ENCODE results near the gene XYLT1.

XYLT1 gene

DNA sequence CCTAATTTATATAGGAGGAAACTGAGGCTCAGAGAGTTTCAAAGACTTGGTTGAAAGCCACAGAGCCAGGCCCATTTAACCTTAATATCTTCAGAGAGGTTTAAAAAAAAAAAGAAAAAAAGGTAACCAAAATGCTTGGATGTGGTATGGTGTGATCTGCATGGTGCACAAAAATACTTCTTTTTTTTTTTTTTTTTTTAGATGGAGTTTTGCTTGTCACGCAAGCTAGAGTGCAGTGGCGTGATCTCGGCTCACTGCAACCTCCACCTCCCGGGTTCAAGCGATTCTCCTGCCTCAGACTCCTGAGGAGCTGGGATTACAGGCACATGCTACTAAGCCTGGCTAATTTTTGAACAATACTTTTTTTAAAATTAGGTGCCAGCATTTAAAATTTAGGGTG lies 101.8 kb downstream of the XYLT1 start:
- no peak for TF ChIP-seq POLR2A (IDR thresholded peaks at IDR 0.05; ENCODE audit: low read depth, low read length)
- DNase-seq (ENCODE audit: insufficient read length, low spot score) (no peak), FAIRE-seq (no peak)

DNA sequence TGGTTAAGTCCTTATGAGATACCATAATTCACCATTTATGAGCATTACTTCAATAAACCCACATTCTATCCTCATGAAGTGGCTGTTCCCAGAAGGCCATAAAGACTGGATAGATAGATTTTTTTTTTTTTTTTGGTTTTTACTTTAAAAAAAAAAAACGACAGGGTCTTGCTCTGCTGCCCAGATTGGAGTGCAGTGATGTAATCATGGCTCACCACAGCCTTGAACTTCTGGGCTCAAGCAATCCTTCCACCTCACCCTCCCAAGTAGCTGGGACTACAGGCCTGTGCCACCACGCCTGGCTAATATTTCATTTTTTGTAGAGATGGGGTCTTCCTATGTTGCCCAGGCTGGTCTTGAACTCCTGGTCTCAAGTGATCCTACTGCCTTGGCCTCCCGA lies 102.3 kb downstream of the XYLT1 start:
- TF ChIP-seq POLR2A (IDR thresholded peaks at IDR 0.05; ENCODE audit: low read depth, low read length), result no peak
- DNase-seq (ENCODE audit: insufficient read length, low spot score) (no peak), FAIRE-seq (no peak)

DNA sequence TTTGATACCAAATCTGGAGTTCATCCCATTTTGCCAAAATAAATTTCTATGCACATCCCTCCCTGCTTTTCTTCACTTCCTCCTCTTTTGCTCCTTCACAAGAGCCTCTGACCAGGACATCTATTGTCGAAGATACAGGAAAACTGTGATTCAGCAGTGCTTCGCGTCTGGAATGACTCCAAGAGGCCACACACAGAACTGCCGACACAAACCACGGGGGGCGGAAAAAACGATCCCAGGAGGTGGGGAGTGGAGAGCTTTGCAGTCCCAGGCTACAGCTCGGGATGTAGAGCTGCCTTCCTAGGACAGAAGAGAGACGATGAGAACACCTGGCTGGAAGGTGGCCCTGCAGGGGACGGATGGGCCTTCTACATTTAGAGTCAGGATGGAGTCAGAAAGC lies 102.8 kb downstream of the XYLT1 start:
- DNase-seq (ENCODE audit: insufficient read length, low spot score) (no peak), FAIRE-seq (no peak)
- no peak for TF ChIP-seq POLR2A (IDR thresholded peaks at IDR 0.05; ENCODE audit: low read depth, low read length)

DNA sequence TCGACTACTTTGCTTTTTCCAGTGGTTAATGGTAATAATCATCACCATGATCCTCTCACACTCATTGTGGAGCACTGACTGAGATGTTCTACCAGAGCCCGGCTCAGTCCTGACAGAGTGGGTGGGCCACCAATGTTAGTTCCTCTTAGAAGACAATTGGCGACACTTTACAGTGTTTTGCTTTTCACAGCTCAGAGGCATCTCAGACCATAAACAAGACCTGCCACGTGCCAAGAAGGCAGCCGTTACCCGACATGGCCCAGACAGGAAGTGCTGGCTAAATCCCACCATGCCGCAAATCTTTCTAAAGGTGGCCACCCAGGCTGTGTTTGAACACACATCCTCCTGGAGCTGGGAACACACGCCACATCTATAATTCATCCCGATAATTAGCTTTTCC lies 103.7 kb downstream of the XYLT1 start:
- DNase-seq (ENCODE audit: insufficient read length, low spot score) (no peak), FAIRE-seq (no peak)
- no peak for TF ChIP-seq POLR2A (IDR thresholded peaks at IDR 0.05; ENCODE audit: low read depth, low read length)

DNA sequence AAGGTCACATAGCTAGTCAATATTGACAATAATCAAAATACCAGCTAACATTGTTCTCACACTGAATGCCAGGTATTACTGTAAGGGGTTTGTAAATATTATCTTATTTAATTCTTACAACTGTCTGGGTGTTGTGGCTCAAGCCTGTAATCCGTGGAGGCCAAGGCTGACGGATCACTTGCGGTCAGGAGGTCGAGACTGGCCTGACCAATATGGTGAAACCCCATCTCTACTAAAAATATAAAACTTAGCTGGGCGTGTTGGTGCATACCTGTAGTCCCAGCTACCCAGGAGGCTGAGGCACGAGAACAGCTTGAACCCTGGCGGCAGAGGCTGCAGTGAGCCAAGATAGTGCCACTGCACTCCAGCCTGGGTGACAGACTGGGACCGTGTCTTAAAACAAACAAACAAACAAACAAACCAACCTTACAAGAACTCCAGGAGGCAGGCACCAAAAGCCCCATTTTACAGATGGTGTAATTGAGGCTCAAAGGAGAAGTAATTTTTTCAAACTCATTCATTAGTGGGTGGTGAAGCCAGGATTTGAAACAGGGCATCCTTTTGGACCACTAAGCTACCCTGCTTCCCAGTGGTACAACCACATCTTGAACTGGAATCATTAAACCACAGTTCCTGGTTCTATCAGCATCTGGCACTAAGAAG lies 104.3 kb downstream of the XYLT1 start:
- FAIRE-seq, result no peak
- no peak for TF ChIP-seq POLR2A (IDR thresholded peaks at IDR 0.05; ENCODE audit: low read depth, low read length)
- no peak for DNase-seq (ENCODE audit: insufficient read length, low spot score)

DNA sequence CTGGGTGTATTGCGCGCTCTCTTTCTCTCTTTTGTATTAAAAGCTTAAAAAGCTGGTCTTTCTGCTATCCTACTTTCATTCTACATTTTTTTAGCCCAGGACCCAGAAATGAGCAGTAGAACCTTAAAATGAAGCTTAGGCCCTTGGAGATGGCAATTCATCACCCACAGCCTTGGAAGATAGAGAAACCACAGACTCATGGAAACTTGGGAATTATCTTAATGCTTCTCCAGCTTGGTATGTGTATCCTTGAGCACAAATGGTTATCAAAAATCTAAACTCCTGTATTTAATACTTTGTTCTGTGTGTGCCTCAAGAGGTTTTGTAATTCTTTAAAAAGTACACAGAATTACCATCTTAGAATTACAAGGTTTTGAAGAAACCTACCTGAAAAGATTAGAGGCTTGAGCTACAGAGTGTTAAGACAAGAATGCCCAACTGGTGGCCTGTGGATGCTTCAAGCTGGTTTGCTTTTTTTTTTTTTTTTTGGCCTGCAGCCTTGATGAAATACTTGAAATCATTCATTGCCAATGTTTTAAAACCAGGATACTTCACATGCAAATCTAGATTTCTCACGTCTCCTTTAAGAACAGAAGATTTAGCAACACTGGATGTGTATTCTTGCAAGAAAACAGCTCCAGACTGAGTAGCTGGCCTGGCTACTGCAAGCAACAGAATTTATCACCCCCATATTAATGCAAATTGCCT lies 105.0 kb downstream of the XYLT1 start:
- DNase-seq (ENCODE audit: insufficient read length, low spot score), result no peak
- no peak for FAIRE-seq
- TF ChIP-seq POLR2A (IDR thresholded peaks at IDR 0.05; ENCODE audit: low read depth, low read length), result no peak

DNA sequence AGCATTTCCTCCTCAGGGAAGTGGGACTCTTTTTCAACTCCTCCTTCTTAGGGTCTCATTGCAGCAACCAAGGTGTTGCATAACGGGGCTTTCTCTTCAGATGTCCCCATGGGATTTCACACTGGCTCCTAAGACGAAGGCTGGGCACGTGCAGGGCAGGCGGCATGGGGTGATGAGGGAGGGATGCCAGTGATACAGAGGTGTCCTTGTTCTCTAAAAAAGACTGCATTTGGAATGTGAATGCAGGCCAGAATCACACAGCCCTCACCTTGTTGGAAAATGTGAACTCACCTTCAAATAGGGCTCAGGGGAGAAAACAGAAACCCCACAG lies 105.6 kb downstream of the XYLT1 start:
- TF ChIP-seq POLR2A (IDR thresholded peaks at IDR 0.05; ENCODE audit: low read depth, low read length), result no peak
- DNase-seq (ENCODE audit: insufficient read length, low spot score) (no peak), FAIRE-seq (no peak)

DNA sequence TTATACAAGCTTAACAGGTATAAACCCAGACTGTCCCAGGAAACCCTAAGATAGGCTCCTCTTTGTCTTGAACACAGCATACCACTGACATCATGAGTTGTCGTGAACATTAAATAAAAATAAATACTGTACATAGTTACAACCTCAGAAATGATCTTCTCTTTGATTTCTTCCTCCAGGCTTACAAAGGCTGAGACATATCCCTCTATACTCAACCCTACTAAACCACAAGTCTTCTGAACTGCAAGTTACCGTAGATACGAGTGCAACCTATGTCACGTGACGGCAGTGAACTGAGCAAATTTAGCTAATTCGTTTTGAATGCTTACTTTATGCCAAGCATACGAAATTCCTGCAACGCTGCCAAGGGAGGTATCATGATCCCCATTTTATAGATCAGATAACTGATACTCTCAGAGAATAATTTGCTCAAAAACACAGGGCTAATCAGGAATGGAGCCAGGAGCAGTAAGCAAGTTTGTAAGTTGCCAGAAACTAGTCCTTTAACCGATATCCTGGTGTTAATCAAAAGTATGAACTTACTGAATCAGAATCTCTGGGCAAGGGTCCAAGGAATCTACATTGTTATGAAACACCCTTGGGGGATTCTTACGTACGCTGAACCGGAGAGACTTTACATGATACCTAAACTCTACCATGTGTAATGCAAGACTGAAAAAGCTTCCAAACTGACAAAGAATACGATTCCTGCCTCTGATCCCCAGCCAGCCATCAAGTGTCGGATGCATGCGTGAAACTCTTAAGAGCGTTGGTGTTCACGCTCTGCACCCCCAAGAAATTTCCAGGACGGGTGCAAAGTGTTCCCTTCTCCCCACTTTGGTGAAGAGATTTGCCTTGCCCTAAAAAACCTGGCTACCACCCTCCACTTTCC lies 106.2 kb downstream of the XYLT1 start:
- DNase-seq (ENCODE audit: insufficient read length, low spot score), result no peak
- FAIRE-seq, result no peak
- no peak for TF ChIP-seq POLR2A (IDR thresholded peaks at IDR 0.05; ENCODE audit: low read depth, low read length)

DNA sequence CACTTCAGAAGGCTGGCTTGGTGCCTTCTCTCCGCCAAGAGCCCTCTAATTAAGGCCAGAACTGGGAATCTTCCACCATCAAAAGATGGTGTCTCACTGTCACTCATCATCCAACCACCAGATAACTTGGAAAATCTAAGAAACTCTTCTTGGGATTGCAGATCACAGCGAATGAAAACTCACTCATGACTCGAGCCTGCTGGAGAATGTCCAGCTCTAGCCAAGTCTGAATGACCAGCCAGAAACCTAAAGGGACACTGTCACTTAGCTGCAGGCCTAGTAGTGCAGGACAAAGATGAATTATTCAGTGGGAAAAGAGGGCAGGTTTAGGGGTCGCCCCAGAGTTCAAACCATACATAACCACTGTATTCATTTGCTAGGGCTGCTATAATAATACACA lies 107.8 kb downstream of the XYLT1 start:
- FAIRE-seq (no peak), DNase-seq (ENCODE audit: insufficient read length, low spot score) (no peak)
- no peak for TF ChIP-seq POLR2A (IDR thresholded peaks at IDR 0.05; ENCODE audit: low read depth, low read length)

DNA sequence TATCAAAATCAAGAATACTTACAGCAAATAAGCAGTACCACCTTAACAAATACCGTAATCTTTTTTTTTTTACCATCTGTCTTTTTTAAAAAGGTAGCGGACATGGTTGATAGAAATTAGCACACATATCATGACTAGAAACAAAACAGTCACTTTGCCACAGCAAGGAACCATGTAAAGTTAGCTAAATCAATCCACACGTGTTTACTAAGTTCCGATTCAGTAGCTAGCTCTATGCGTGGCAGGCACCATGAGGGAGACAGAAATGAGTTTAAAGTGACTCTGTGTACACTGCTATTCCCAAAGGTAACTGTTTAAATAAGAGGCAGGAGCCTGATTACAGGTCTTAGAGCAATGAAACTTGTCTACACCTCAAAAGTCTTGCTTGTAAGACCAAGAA lies 108.6 kb downstream of the XYLT1 start:
- no peak for DNase-seq (ENCODE audit: insufficient read length, low spot score)
- FAIRE-seq, result no peak
- TF ChIP-seq POLR2A (IDR thresholded peaks at IDR 0.05; ENCODE audit: low read depth, low read length), result no peak

DNA sequence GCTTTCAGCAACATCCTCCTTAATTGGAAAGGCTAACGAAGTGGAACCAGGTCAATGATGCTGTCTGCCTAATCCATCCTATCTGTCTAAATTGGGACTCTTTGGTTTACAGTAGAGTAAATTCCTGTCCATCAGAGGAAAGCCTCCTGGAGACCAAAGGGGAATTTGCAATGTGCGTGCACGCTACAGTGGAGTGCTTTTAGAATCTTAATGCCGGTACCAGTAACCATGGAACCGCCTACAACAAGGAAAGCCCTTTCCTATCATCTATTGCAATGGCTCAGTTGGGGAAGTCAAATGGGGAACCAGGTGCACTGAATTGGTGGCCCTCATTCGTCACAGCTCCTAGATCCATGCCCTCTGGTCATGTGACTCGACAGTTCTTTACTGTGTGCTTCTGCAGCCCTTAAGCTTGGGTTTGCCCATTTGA lies 110.1 kb downstream of the XYLT1 start:
- DNase-seq (ENCODE audit: insufficient read length, low spot score), result no peak
- FAIRE-seq, result no peak
- no peak for TF ChIP-seq POLR2A (IDR thresholded peaks at IDR 0.05; ENCODE audit: low read depth, low read length)

DNA sequence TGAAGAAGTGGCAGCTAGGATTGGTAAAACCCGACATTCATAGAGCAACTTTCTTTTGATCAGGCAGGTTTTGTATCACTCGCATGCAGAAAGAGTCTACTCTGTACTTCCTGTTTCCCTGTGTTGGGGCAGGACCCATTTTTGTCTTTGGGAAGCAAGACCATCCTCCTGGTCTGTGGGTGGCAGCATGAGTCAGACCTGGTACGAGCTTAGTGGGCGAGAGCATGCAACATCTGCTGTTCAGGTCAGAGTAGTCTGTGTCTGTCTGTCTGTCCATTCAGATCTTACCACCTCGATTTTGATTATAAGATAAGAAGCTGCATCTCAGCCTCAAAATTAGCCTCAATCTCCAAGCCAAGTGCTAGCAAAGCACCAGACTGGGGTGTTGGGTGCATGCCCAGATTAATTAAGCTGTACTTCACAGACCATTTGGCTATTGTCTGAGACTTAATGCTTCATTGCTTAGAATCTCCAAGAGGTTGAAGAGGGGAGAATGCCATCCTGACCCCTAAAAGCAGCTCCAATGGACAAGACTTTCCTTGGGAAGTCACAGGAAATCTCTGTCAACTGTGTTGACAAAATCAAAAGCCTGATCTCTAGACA lies 110.9 kb downstream of the XYLT1 start:
- FAIRE-seq, result no peak
- TF ChIP-seq POLR2A (IDR thresholded peaks at IDR 0.05; ENCODE audit: low read depth, low read length), result no peak

DNA sequence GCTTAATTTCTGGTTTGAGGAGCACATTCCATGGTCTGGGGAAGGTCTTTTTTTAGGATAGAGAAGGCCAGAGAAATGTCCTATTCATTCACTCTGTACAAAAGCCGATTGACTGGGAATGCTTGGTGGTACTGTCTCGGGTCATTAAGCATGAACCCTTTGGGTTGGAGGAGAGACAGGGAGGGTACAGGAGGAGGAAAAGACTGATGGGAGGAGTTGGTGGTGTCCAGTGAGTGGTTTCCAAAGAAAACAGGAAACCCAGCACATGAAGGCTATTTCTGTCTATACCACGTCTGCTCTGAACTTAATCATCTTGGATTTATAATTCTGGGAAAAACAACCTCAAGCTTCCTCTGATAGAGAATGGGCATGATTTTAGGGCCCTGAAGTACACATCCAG lies 111.9 kb downstream of the XYLT1 start:
- no peak for TF ChIP-seq POLR2A (IDR thresholded peaks at IDR 0.05; ENCODE audit: low read depth, low read length)
- DNase-seq (ENCODE audit: insufficient read length, low spot score), result no peak
- FAIRE-seq, result no peak

More for the DNA sequence above, 110.9 kb downstream of the XYLT1 start:
- DNase-seq (ENCODE audit: insufficient read length, low spot score), result no peak

DNA sequence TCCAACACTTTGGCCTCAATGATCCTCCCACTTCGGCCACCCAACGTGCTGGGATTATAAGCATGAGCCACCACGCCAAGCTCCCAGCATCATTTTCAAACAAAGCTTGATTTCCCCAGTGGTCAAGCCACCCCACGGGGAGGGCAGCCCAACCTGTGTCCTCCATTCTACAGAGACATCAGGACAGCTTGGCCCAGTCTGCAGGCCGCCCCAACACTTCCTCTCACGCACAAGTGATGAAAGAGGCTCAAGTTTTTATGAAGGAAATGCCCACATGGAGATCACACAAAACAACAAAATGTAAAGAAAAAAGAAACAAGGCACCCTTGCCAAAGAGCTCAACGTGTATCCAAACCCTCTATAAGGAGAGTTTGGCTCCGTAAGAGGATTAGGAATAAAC lies 112.4 kb downstream of the XYLT1 start:
- FAIRE-seq (no peak), DNase-seq (ENCODE audit: insufficient read length, low spot score) (no peak)
- no peak for TF ChIP-seq POLR2A (IDR thresholded peaks at IDR 0.05; ENCODE audit: low read depth, low read length)
